Stomach (tissue), 9 donors: ENCODE results near the gene RIOK3. TPM values are rescaled to one million over a fixed set of nuclear protein-coding genes. Genes with fewer than 3 reads are reported as not detected.

ENCODE experiments used
- DNase-seq, 2 donors: peaks; one replicate each; pipeline versions ENCODE4 v3.0.0 to v3.0.0-alpha.2; 2013 to 2019
- H3K27ac ChIP-seq, 5 donors: fragments of 200-600 bp in 4 of 5; sonication (generic) in 4 of 5; one replicate each; pipeline ENCODE4 v1.5.1; 2013 to 2019; ENCODE audit warnings: mild to moderate bottlenecking in 1 of 5, moderate library complexity in 1 of 5
- H3K27me3 ChIP-seq, 3 donors: fragments of 200-600 bp; sonication (generic); one replicate each; pipeline ENCODE4 v1.5.1; 2017 to 2019; ENCODE audit warnings: mixed run types in 1 of 3
- H3K36me3 ChIP-seq, 4 donors: fragments of 200-600 bp; sonication (generic); 1 replicate in 3 of 4; 2 replicates in 1 of 4; pipeline ENCODE4 v1.5.1; 2016 to 2019
- H3K4me1 ChIP-seq, 4 donors: fragments of 200-600 bp; sonication (generic); one replicate each; pipeline ENCODE4 v1.5.1; 2016 to 2019
- H3K4me3 ChIP-seq, 4 donors: fragments of 200-600 bp; sonication (generic) in 3 of 4; one replicate each; pipeline ENCODE4 v1.5.1; 2016 to 2019; ENCODE audit warnings: mild to moderate bottlenecking in 1 of 4
- H3K9me3 ChIP-seq, 4 donors: fragments of 200-600 bp; sonication (generic); one replicate each; pipeline ENCODE4 v1.5.1; 2016 to 2019
- CTCF ChIP-seq, 7 experiments: fragments of 450-650 bp in 4 of 7; fragments of 200-600 bp in 3 of 7; sonication (generic) in 3 of 7; IDR thresholded peaks; one replicate each; pipeline ENCODE4 v1.5.1; 2016 to 2019; ENCODE audit warnings: antibody characterized with exemption in 7 of 7, control low read depth in 2 of 7, mild to moderate bottlenecking in 1 of 7
- EP300 ChIP-seq: sonication (generic); formaldehyde crosslinking; IDR thresholded peaks from one replicate; pipeline ENCODE4 v1.6.1; 2017; ENCODE audit warnings: antibody characterized with exemption
- POLR2A ChIP-seq, 4 donors: fragments of 450-650 bp; IDR thresholded peaks; one replicate each; pipeline ENCODE4 v1.6.1; 2016; ENCODE audit warnings: antibody characterized with exemption in 4 of 4, control low read depth in 2 of 4, mild to moderate bottlenecking in 1 of 4, moderate library complexity in 1 of 4
- POLR2AphosphoS5 ChIP-seq, 3 donors: sonication (generic); formaldehyde crosslinking; IDR thresholded peaks; one replicate each; pipeline ENCODE4 v1.6.1; 2016; ENCODE audit warnings: antibody characterized with exemption in 3 of 3
- WGBS, 5 donors: extraction: QIAGEN DNeasy Blood & Tissue Kit in 3 of 5; methylation state at CpG; one replicate each; pipeline versions ENCODE4 v1.1.5 to v1.1.7; 2013 to 2018; 5-methylcytosine and 5-hydroxymethylcytosine counted together
- intact Hi-C: fragments of 100-400 bp; cut with DNase I; formaldehyde crosslinking; loops from one replicate; pipeline ENCODE4 v1.15.1; 2023; ENCODE audit warnings: low total_unique reads
- polyA plus RNA-seq, 3 donors: library from polyadenylated mRNA; stranded (reverse); fragments of 200-250 nt; gene quantifications; one replicate each; pipeline ENCODE4 v1.2.3, GENCODE V29; 2013
- small RNA-seq, 4 donors: library from RNA; depleted of rRNA; stranded (forward); fragments of <200 nt; gene quantifications; one replicate each; pipeline ENCODE3, GENCODE V24; 2016
- total RNA-seq, 5 donors: library from RNA; depleted of rRNA; stranded (reverse); fragments of >200 nt; gene quantifications; one replicate each; pipeline versions ENCODE4 v1.1.0 to v1.2.3, GENCODE V29; 2014 to 2016
- donor health status: healthy with polysubstance abuse.
- donor health status: Bipolar disorder and iron deficiency.
- donor health status: healthy.

Gene RIOK3
- total and polyA plus RNA-seq, 8 donors = 28.3 to 140 (median 66.3) TPM

DNA sequence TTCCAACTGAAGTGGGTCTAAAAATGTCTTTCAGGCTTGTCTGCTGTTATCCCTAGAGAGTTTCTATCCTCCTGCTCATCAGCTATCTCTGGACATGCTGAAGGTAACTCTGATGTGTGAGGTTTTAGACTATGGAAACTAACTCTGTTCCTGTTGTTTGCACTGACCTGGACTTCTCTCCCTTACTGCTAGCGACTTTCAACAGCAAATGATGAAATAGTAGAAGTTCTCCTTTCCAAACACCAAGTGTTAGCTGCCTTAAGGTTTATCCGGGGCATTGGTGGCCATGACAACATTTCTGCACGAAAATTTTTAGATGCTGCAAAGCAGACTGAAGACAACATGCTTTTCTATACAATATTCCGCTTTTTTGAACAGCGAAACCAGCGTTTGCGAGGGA is 77.1 kb downstream of the RIOK3 start:
- WGBS, 5 donors = 80 to 89% (median 86%) methylated on average over 7 of the region's 7 CpGs
- Histone ChIP-seq H3K4me1 (no peaks in the 10 kb centered on the region), H3K27me3 (no peaks in the 10 kb centered on the region), H3K27ac (no peak overlapping the region), H3K4me3 (no peak overlapping the region), H3K9me3 (no peaks in the 10 kb centered on the region), H3K36me3 (peaks cover 89 to 100% (median 100%) of the 10 kb centered on the region in 4 donors)
- TF ChIP-seq CTCF (IDR thresholded peaks at IDR 0.05) (no peak), POLR2AphosphoS5 (IDR thresholded peaks at IDR 0.05) (no peak), POLR2A (IDR thresholded peaks at IDR 0.05) (no peak), EP300 (no peak)
- intact Hi-C loops = no loop called here
- DNase-seq = no peak

- DNase-seq = no peak
- Histone ChIP-seq H3K27me3 (no peaks in the 10 kb centered on the region), H3K36me3 (peaks cover 90 to 100% (median 100%) of the 10 kb centered on the region in 4 donors), H3K4me3 (no peak overlapping the region), H3K27ac (no peak overlapping the region), H3K9me3 (no peaks in the 10 kb centered on the region), H3K4me1 (no peaks in the 10 kb centered on the region)
- intact Hi-C loops = no loop called here
- 89 to 97% (median 92%) methylated on average over 13 of the region's 13 CpGs for WGBS, 5 donors
- TF ChIP-seq POLR2AphosphoS5 (IDR thresholded peaks at IDR 0.05) = no peak
These were observed 78.8 kb downstream of the RIOK3 start for GRCh38 chr18:23531912-23532311.

Small RNA genes within 50 kb of the gene (small RNA-seq; reads per million reads assigned to genes)
- gene AC026634.1 = 0 reads per million in 4 donors
- gene RF00019 = 0 reads per million in 4 donors

Other genes starting within 250 kb of the RIOK3 start
- 10 to 100 TPM in 4 of 5 donors, under 1 TPM in 1; 0.87 to 39.5 (median 25.7) TPM for gene RMC1, start 50.2 kb downstream of the RIOK3 start, total RNA-seq
- 10 to 100 TPM; 29.2 to 41.2 (median 35.6) TPM for gene RMC1, start 50.2 kb downstream of the RIOK3 start, polyA plus RNA-seq
- 100 to 1,000 TPM in 1 of 5 donors, 10 to 100 TPM in 4; 58.0 to 219 (median 61.7) TPM for gene NPC1, start 133.2 kb downstream of the RIOK3 start, total RNA-seq
- gene NPC1, start 133.2 kb downstream of the RIOK3 start, polyA plus RNA-seq = 10 to 100 TPM in 2 of 3 donors, 1 to 10 TPM in 1; 7.6 to 20.0 (median 11.9) TPM
- 100 to 1,000 TPM in 1 of 5 donors, 10 to 100 TPM in 2, 1 to 10 TPM in 2; 1.2 to 150 (median 10.1) TPM for gene ANKRD29, start 209.6 kb downstream of the RIOK3 start, total RNA-seq
- 10 to 100 TPM in 2 of 3 donors, 1 to 10 TPM in 1; 8.2 to 16.5 (median 13.2) TPM for gene ANKRD29, start 209.6 kb downstream of the RIOK3 start, polyA plus RNA-seq
- gene LAMA3, start 236.2 kb downstream of the RIOK3 start, total RNA-seq = 100 to 1,000 TPM in 2 of 5 donors, 10 to 100 TPM in 3; 11.6 to 182 (median 68.5) TPM
- 10 to 100 TPM in 1 of 3 donors, 1 to 10 TPM in 2; 4.3 to 11.3 (median 9.5) TPM for gene LAMA3, start 236.2 kb downstream of the RIOK3 start, polyA plus RNA-seq